GM12865 (cell line): ENCODE results near the gene TMEM232.

Experiments
- DNase-seq: peaks from one replicate; pipeline ENCODE4 v3.0.0; 2010; ENCODE audit warnings: low read depth
- H3K4me3 ChIP-seq: 2 replicates; pipeline ENCODE4 v1.5.1; 2011; ENCODE audit warnings: mild to moderate bottlenecking, low read depth, low read length, control low read depth
- CTCF ChIP-seq: IDR thresholded peaks from 2 replicates; pipeline ENCODE4 v1.5.1; 2011; ENCODE audit warnings: low read length, control low read depth, low read depth, inconsistent platforms; ENCODE audit not compliant: insufficient read depth; ENCODE audit errors: missing control alignments

TMEM232 gene

GRCh38 chr5:110590187-110590586 is 136.3 kb downstream of the TMEM232 start:
- peak; percentile 50 for TF ChIP-seq CTCF
- peak; percentile 30 for DNase-seq
- no peak overlapping the region for H3K4me3 ChIP-seq

- DNase-seq: no peak
- no peak overlapping the region for H3K4me3 ChIP-seq
- TF ChIP-seq CTCF: no peak
Measured at GRCh38 chr5:110588286-110588980, 138.0 kb downstream of the TMEM232 start.

GRCh38 chr5:110580625-110581024 is 145.8 kb downstream of the TMEM232 start:
- DNase-seq: no peak
- no peak overlapping the region for H3K4me3 ChIP-seq
- no peak for TF ChIP-seq CTCF

GRCh38 chr5:110572729-110573128 is 153.7 kb downstream of the TMEM232 start:
- TF ChIP-seq CTCF: no peak
- no peak overlapping the region for H3K4me3 ChIP-seq
- no peak for DNase-seq

- H3K4me3 ChIP-seq: no peak overlapping the region
- no peak for TF ChIP-seq CTCF
- DNase-seq: no peak
Measured at GRCh38 chr5:110562191-110562590, 164.3 kb downstream of the TMEM232 start.

GRCh38 chr5:110561510-110561909 is 165.0 kb downstream of the TMEM232 start:
- no peak for DNase-seq
- no peak for TF ChIP-seq CTCF
- no peak overlapping the region for H3K4me3 ChIP-seq

- TF ChIP-seq CTCF: no peak
- H3K4me3 ChIP-seq: no peak overlapping the region
- no peak for DNase-seq
Measured at GRCh38 chr5:110549301-110549700, 177.2 kb downstream of the TMEM232 start.
